ENCODE results near the gene SPCS2. TPM values are rescaled to one million over a fixed set of nuclear protein-coding genes. Genes with fewer than 3 reads are reported as not detected.

The SPCS2 gene
- total and polyA plus RNA-seq, 2 of the 8 experiments (the other 6 are each of a cell fraction or from before 2014, with no cell fraction given) = 92.7 to 161 TPM

DNA sequence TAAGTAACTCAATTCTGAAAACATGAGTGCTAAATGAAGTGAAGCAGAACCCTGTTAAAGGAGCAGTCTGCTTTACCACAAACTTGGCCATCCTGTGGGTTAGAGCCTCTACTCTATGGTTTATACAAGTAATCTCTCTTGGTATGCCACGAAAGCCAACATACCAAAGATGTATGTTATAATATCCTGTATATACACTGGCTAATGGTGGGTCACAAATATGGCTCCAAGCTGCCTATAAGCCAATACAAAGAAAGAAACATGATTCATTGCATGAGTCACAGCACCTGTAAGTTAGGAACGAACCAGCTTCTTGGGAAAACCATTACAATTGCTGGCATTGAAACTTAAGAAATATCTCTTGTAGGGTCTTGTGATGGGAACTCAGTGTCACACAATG, 16.3 kb upstream of the SPCS2 start:
- H3K79me2 ChIP-seq (ENCODE audit: control insufficient read depth in 1 of 2, insufficient read depth in 2 of 2, low read length in 2 of 2) = no peaks in the 10 kb centered on the region
- no peak overlapping the region for H4K5ac ChIP-seq (ENCODE audit: insufficient read length, low read depth, low read length)
- ChIA-PET CTCF (ENCODE audit: partially characterized antibody) (interaction anchor here (1.0 to 2.0 kb wide), 6 partner anchors 8 to 316 kb away, joined by 3 to 5 read pairs (median 4); no protein-coding TSS in a partner anchor), POLR2A (ENCODE audit: partially characterized antibody) (no interaction called here)
- no peaks in the 10 kb centered on the region for H3K23me2 ChIP-seq (ENCODE audit: low read depth, low read length)
- H3K27me3 ChIP-seq (replicated peaks in 1 of 4; ENCODE audit: control insufficient read depth in 3 of 4, extremely low read depth in 1 of 4, insufficient read depth in 3 of 4, low read length in 3 of 4) = no peaks in the 10 kb centered on the region
- no peak overlapping the region for H2AFZ ChIP-seq (ENCODE audit: low read length)
- no peak overlapping the region for H3K18ac ChIP-seq (ENCODE audit: extremely low read depth, low read length)
- H3K36me3 ChIP-seq (ENCODE audit: control insufficient read depth in 2 of 4, insufficient read depth in 4 of 4, low read length in 3 of 4) = no peaks in the 10 kb centered on the region; a peak in 2 of 8 replicates
- H3K27ac ChIP-seq (ENCODE audit: low read depth, low read length) = no peak overlapping the region
- no peak overlapping the region for H2BK120ac ChIP-seq (replicated peaks; ENCODE audit: low read depth, low read length)
- H2BK5ac ChIP-seq (ENCODE audit: low read depth, low read length) = no peak overlapping the region
- H3K23ac ChIP-seq (ENCODE audit: insufficient read length) = no peak overlapping the region
- no peak overlapping the region for H2BK20ac ChIP-seq (ENCODE audit: low read length)
- no peak overlapping the region for H3K4me2 ChIP-seq (ENCODE audit: insufficient read depth in 1 of 2, low read depth in 2 of 2, low read length in 2 of 2)
- no peak overlapping the region for H3K56ac ChIP-seq (replicated peaks; ENCODE audit: insufficient read length, low read depth, low read length)
- no peak overlapping the region for H2BK12ac ChIP-seq (ENCODE audit: low read depth, low read length)
- FAIRE-seq (no peak), DNase-seq (ENCODE audit: low read depth in 1 of 2, low spot score in 2 of 2) (no peak)
- H3K14ac ChIP-seq (ENCODE audit: insufficient read length) = no peak overlapping the region
- H3K79me1 ChIP-seq (ENCODE audit: low read depth, low read length) = no peaks in the 10 kb centered on the region
- H4K8ac ChIP-seq (ENCODE audit: extremely low read depth, insufficient read depth, low read length) = no peak overlapping the region
- H3K9me3 ChIP-seq (ENCODE audit: insufficient read depth in 2 of 2, low read depth in 1 of 2, low read length in 1 of 2) = no peaks in the 10 kb centered on the region
- H2BK15ac ChIP-seq (ENCODE audit: low read length) = no peak overlapping the region
- no peak overlapping the region for H3K4me3 ChIP-seq (ENCODE audit: extremely low read depth in 1 of 4, insufficient read depth in 2 of 4, low read depth in 3 of 4, low read length in 4 of 4)
- TF ChIP-seq, protein P1, sequence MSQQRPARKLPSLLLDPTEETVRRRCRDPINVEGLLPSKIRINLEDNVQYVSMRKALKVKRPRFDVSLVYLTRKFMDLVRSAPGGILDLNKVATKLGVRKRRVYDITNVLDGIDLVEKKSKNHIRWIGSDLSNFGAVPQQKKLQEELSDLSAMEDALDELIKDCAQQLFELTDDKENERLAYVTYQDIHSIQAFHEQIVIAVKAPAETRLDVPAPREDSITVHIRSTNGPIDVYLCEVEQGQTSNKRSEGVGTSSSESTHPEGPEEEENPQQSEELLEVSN (IDR thresholded peaks at IDR 0.05) = no peak
- TF ChIP-seq MAFK (IDR thresholded peaks at IDR 0.05; ENCODE audit: low read depth, low read length) = no peak
- TF ChIP-seq POLR2AphosphoS5 (IDR thresholded peaks at IDR 0.05; ENCODE audit: low read depth, low read length) = no peak
- no peak for TF ChIP-seq NRF1 (IDR thresholded peaks at IDR 0.05; ENCODE audit: low read depth, low read length)
- no peak overlapping the region for H4K91ac ChIP-seq (replicated peaks; ENCODE audit: insufficient read length, low read length)
- WGBS, 2 experiments (ENCODE audit: extremely low coverage in 1 of 2, insufficient coverage in 1 of 2, insufficient read length in 1 of 2, insufficient replicate concordance in 2 of 2, low coverage in 1 of 2, low lambda C conversion rate in 2 of 2, missing lambda C conversion rate in 1 of 2) = 89% methylated on average over 2 of the region's 2 CpGs; no CpG with 5 or more reads in 1 of the 2 experiments
- H3K9ac ChIP-seq (replicated peaks in 1 of 4; ENCODE audit: extremely low read depth in 1 of 4, low read depth in 3 of 4, low read length in 3 of 4) = no peak overlapping the region
- H2AK5ac ChIP-seq (ENCODE audit: low read depth, low read length) = no peak overlapping the region
- H3K4me1 ChIP-seq (replicated peaks in 1 of 4; ENCODE audit: control insufficient read depth in 3 of 4, insufficient read depth in 4 of 4, low read length in 3 of 4) = no peaks in the 10 kb centered on the region
- no peak overlapping the region for H3K4ac ChIP-seq (replicated peaks; ENCODE audit: insufficient read length, low read depth, low read length)
- H4K20me1 ChIP-seq (replicated peaks in 1 of 2; ENCODE audit: control insufficient read depth in 1 of 2, insufficient read depth in 2 of 2, low read length in 2 of 2) = peaks cover 0 to 2% of the 10 kb centered on the region in 2 experiments

All from H1 (cell line).